HFF-Myc (cell line): ENCODE measurements around the gene CDH4.

Source experiments
- DNase-seq: peaks from one replicate; pipeline ENCODE4 v3.0.0-alpha.2; 2011; ENCODE audit warnings: low read depth; ENCODE audit errors: extremely low read depth
- H3K4me3 ChIP-seq: replicated peaks from 2 replicates; pipeline ENCODE4 v1.5.1; 2011; ENCODE audit warnings: low read depth, mild to moderate bottlenecking, control low read depth, low read length
- CTCF ChIP-seq: IDR thresholded peaks from 2 replicates; pipeline ENCODE4 v1.5.1; 2012; ENCODE audit warnings: mild to moderate bottlenecking, low read depth, low read length, control low read depth; ENCODE audit errors: missing control alignments

CDH4 gene

DNA sequence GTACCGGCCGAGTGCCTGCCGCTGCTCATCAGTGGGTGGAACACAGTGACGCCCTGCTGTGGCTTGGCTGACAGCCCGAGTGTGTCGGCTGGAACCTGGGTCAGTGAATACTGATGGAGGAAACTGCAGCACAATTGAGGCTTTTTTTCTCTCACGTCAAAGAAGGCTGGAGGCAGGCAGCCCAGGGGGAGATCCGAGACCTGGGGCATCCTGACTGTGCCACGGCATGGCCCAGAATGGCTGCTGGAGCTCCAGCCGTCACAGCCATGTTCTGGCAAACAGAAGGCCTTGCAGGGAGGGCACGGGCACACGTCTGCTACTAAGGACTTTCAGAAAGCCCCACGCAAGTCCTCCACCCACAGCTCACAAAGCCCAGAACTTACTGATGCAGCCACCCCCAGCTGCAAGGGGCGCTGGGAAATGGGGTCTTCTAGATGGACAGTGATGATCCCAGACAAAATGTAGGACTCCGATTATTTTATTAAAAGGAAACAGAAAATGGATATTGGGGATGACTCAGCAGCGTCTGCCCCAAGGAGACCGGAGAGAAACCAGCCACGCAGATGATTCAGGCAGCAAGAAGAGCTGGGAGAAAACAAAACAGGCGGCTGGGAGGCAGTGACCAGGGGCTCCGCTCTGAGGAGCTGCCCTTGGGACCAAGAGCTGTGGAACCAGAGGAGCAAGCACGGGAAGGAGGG is 673.6 kb downstream of the CDH4 start:
- DNase-seq, result no peak
- no peak overlapping the region for H3K4me3 ChIP-seq
- no peak for TF ChIP-seq CTCF

DNA sequence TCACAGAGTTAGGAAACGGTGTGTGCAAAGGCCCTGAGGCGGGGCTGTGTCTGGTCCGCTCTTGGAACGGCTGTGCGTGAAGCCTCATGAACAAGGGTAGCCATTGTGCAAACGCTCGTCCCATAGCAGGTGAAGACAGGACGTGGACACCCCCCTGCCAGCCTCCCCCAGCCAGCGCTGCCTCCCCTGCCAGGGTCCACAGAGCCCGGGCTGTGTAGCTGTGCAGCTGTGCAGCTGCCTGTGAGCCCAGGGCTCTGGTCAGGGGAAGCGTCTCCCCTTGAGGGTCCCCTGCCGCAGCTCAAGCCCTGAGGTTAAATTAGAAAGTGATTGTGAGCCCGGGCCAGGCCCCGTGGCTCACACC is 674.2 kb downstream of the CDH4 start:
- TF ChIP-seq CTCF, result no peak
- H3K4me3 ChIP-seq, result no peak overlapping the region
- no peak for DNase-seq

- TF ChIP-seq CTCF, result no peak
- no peak for DNase-seq
- no peak overlapping the region for H3K4me3 ChIP-seq
These were observed 674.7 kb downstream of the CDH4 start for GRCh38 chr20:61926796-61927192.

DNA sequence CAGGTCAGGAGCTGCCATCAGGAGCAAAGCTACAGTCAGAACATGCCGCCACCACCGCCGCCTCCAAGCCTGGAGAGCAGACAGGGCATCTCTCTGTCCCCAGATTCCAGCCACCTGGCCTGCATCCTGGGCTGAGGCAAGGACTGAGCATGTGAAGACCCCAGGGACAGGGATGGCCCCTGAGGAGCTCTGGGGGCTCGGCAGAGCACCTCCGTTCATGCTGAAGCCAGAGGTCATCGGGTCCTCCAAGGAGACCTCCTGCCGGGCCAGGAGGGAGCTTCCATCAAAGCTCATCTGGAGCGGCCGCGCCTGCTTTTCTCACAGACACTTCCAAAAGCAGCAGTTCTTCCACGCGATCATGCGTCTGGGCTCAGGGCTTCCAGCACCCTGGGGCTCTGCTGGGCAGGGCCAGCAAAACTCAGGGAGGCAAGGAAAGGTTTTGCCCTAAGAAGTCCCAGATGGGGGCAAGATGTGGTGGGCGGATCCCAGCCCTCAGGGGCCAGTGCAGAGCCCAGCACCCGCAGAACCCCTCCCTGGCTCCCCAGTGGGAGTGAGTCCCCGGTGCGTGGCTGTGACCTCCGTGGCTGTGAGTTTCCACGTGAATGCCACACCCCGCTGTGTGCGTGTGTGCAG is 675.2 kb downstream of the CDH4 start:
- TF ChIP-seq CTCF, result no peak
- no peak overlapping the region for H3K4me3 ChIP-seq
- no peak for DNase-seq

GRCh38 chr20:61927826-61928541 is 675.9 kb downstream of the CDH4 start:
- no peak for DNase-seq
- H3K4me3 ChIP-seq, result no peak overlapping the region
- TF ChIP-seq CTCF, result no peak

GRCh38 chr20:61929561-61929960 is 677.5 kb downstream of the CDH4 start:
- no peak for TF ChIP-seq CTCF
- no peak overlapping the region for H3K4me3 ChIP-seq
- no peak for DNase-seq
